HG03159 (cell line): ENCODE data around the gene BABAM2.

ENCODE experiments used
- ATAC-seq: cut with Tn5 transposase; IDR thresholded peaks from one replicate; pipeline ENCODE4 v1.9.1; 2021; ENCODE audit warnings: mild to moderate bottlenecking, moderate library complexity; ENCODE audit not compliant: unreplicated experiment

BABAM2 gene

DNA sequence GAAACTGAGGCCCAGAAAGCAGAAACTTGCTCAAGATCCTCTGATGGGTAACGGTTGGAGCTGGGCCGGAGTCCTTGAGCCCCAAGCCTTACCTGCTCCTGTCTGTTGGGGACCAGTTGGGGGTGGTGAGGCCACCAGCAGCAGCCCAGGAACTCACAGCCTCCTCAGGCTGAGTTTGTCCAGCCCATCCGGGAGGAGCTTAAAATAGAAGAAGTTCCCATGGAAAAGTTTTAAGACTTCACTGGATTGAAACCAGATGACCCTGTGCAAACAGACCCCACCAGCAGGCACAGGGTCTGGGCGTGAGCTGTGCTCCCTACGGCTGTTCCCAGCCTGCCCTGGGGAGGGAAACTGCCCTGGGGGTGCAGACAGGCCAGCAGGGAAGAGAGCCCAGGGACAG is 461.6 kb downstream of the BABAM2 start:
- no peak for ATAC-seq

GRCh38 chr2:28352610-28353195 is 462.2 kb downstream of the BABAM2 start:
- no peak for ATAC-seq

- ATAC-seq = no peak
Observed at GRCh38 chr2:28354920-28355520, 464.5 kb downstream of the BABAM2 start.

- ATAC-seq = no peak
Observed at GRCh38 chr2:28355521-28356094, 465.1 kb downstream of the BABAM2 start.

GRCh38 chr2:28356095-28356911 is 465.8 kb downstream of the BABAM2 start:
- ATAC-seq = no peak

- no peak for ATAC-seq
Observed at GRCh38 chr2:28357055-28357454, 466.5 kb downstream of the BABAM2 start.

GRCh38 chr2:28357948-28358667 is 467.6 kb downstream of the BABAM2 start:
- no peak for ATAC-seq

DNA sequence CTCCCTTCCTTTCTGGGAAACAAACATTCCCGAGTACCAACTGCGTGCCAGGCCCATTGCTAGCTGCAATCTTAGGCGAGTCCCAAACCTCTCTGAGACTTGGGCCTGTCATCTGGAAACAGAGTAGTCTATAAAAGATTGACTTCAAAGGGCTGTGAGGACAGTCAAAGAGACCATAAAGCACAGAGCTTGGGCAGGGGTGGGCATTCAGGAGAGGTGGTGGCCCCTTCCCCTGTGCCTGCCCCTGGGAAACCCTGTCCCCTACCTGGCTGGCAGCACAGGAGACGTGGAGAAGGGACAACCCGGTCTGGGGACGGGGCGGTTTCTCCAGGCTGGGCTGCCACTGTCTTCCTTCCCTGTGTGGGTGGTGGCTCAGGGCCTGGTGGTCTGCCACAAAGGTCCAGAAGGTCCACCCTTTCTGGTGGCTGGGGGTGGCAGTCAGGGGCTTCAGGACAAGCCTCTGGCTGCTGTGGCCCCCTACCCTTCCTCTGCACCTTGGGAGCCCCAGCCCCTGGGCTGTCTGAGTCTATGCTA is 468.2 kb downstream of the BABAM2 start:
- peak; percentile 6 for ATAC-seq

DNA sequence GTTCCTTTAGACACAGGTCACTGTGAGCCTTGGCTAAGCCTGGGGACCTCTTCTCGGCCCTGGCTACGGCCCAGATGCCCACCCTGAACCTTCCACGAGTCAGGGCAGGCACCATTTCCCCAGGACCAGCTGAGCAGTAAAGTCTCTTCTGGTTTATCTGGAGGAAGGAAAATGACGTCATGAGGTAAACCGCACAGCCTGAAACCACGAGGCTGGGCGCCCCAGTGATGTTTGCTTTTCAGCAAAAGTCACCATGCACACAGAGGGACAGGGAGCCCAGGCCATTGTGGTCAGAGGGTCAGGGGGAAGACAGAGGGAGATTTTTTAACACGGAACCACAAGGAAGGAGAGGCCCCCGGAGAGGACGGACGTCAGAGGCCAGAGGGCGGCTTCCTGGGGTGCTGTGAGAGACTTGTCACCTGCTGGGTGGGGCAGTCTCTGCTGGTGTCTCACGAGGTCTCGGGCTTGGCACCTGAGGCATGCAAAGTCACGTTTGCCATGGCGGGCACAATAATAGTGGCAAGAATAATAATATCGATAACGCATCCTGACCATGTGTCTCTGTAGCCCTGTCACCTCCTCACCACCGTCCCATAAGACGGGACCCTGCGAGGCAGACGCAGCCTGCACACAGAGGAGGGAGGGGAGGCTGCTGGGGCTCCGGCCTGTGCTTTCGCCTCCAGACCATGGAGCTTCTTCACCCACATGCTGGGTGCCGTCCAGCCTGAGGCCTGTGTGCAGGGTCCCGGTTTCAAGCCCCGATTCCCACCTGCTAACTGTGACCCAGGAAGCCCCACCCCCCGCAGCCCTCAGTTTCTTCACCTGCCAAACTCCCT is 468.9 kb downstream of the BABAM2 start:
- peak; percentile 67 for ATAC-seq

GRCh38 chr2:28360058-28360717 is 469.7 kb downstream of the BABAM2 start:
- no peak for ATAC-seq

DNA sequence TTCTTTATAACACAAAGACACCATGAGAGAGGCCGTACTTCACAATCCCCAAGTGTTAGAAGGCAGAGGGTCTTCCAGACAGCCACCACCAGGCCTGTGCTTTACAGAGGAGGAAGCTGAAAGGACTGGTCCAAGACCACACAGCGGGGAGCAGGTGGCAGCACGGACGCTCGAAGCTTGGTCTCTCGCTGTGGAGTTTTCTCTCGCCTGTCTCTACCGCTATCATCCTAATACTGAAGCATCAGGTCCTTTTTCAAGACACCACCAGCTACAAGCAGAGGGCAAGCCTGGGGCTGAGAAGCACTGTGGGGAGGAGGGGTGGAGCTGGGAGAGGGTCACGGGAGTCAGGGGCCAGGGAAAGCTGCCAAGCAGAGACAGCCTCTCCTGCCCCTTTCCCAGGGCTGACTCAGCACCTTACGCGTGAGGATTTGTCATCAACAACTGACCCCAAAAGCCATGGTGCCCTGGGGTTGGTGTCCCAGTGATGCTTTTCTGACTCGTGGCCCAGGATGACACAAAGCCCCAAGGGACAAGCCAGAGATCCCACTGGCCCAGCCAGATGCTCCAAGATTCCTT is 470.3 kb downstream of the BABAM2 start:
- ATAC-seq = no peak

DNA sequence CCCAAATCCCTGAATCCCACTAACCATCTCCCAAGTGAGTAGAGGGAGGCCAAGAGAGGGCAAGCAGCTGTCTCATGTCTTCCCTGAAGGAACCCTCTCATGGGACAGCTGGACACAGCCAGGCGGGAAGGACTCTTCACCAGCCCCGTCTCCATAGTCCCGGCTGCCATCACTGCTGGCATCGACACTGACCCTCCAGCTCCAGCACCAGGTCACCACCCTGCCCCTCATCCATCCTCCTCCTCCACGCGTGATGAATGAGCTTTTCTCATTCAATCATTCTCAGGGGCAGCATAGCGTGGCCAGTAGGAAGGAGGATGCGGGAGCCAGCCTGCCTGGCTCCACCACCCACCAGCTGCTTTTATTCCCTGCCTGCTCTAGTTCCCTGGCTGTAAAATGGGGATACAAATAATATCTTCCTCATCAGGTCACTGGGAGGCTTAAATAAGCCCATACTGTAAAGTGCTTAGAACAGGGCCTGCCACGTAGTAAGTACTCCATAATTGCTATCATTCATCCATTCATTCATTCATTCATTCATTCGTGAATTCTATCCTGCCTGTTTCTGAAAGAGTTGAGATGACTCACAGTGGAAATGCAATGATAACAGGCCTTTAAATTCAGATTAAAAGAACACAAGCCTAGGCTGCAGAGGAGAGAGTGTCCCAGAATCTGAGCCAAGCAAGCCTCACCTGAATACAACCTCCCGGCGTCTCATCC is 471.6 kb downstream of the BABAM2 start:
- no peak for ATAC-seq

DNA sequence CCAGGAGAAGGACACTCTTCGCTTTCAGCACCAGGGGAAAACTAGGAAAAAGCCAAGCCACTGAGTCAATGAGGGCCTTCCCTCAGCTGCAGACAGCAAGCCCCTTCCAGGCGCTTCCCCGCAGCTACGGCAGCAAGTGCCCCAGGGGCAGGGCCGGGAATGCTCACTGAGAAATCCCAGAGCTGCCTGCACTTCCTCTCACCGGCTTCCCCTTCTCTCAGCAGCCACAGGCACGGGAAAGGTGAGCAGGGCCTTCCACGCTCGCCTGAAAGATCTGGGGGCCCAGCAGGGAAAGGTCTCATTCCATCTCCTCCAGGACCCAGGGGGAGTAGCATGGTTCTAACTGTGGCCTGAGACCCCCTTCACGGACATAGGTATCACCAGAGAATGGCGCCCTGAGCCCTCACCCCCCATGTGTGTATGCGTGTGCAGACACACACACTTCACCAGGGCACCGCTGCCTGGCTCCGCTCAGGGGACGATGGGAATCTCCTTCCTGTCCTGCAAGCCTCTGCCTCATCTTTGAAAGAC is 472.5 kb downstream of the BABAM2 start:
- ATAC-seq = no peak

DNA sequence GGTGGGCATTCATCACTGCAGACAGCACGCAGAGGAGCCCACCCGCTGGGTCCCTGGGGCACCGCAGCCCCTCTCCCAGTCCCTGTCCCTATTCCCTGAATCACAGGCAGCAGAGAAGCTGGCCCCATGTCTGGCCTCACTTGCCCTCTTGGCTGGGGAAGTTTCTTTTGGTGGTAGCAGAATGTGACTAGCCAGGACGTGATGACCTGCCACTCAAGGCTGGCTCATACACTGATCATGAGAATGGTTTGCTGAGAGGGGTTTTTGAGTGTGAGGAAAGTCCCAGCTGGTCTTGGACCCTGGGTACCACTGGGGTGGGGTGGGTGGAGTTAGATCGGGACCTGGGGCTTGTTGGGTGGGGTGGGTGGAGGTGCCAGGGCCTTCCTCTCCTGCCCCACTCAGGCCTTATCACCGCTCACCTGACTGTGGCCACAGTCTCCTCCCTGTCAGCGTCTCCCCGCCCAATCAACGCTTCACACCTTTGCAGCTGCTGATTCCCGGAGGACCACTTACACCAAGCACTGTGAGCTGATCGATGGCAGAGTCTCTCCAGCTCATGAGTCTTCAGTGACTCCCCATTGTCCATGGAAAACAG is 473.3 kb downstream of the BABAM2 start:
- ATAC-seq = no peak

GRCh38 chr2:28364610-28365009 is 474.1 kb downstream of the BABAM2 start:
- no peak for ATAC-seq

- ATAC-seq = no peak
Observed at GRCh38 chr2:28365158-28365557, 474.6 kb downstream of the BABAM2 start.

- no peak for ATAC-seq
Observed at GRCh38 chr2:28366149-28366495, 475.6 kb downstream of the BABAM2 start.
